Epithelial cell of proximal tubule (primary cell): ENCODE measurements around the gene MARF1. TPM values are rescaled to one million over a fixed set of nuclear protein-coding genes. Genes with fewer than 3 reads are reported as not detected.
"Not testable (repeated sequence)": the region's sequence is repeated elsewhere in the genome, so short reads cannot be mapped to it uniquely, and the experiment has no call there.

ENCODE experiments used
- DNase-seq: peaks from one replicate; pipeline ENCODE4 v3.0.0-alpha.2; 2011; ENCODE audit warnings: low read depth
- H3K4me3 ChIP-seq: 2 replicates; pipeline ENCODE4 v1.5.1; 2011; ENCODE audit warnings: low read depth, mild to moderate bottlenecking, low read length
- total RNA-seq: library from RNA; depleted of rRNA; stranded (reverse); fragments of >200 nt; gene quantifications from 2 replicates; pipeline ENCODE4 v1.2.3, GENCODE V29; 2015
- TF ChIP-seq, protein P1 (sequence below): conservative IDR thresholded peaks from 2 replicates; pipeline ENCODE4 v1.5.1; 2012; ENCODE audit warnings: low read depth, mild to moderate bottlenecking, low read length

Gene MARF1
- total RNA-seq, 1 donor from 2014 or later: 9.5 TPM

DNA sequence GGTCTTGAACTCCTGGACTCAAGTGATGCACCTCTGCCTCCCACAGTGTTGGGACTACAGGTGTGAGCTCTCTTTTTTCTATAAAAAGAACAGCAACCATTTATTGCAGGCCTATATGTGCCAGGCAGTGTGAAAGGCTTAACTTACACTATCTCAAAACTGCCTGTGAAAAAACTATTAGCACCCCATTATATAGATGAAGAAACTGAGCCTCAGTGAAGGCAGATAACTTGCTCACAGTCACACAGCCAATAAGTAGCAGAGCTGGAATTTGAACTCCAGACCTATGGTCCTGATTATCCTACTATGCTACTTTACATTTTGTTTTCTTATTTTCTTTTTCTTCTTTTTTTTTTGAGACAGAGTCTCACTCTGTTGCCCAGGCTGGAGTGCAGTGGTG, 22.2 kb upstream of the MARF1 start:
- DNase-seq: no peak
- TF ChIP-seq, protein P1, sequence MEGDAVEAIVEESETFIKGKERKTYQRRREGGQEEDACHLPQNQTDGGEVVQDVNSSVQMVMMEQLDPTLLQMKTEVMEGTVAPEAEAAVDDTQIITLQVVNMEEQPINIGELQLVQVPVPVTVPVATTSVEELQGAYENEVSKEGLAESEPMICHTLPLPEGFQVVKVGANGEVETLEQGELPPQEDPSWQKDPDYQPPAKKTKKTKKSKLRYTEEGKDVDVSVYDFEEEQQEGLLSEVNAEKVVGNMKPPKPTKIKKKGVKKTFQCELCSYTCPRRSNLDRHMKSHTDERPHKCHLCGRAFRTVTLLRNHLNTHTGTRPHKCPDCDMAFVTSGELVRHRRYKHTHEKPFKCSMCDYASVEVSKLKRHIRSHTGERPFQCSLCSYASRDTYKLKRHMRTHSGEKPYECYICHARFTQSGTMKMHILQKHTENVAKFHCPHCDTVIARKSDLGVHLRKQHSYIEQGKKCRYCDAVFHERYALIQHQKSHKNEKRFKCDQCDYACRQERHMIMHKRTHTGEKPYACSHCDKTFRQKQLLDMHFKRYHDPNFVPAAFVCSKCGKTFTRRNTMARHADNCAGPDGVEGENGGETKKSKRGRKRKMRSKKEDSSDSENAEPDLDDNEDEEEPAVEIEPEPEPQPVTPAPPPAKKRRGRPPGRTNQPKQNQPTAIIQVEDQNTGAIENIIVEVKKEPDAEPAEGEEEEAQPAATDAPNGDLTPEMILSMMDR: no peak
- no peak overlapping the region for H3K4me3 ChIP-seq

DNA sequence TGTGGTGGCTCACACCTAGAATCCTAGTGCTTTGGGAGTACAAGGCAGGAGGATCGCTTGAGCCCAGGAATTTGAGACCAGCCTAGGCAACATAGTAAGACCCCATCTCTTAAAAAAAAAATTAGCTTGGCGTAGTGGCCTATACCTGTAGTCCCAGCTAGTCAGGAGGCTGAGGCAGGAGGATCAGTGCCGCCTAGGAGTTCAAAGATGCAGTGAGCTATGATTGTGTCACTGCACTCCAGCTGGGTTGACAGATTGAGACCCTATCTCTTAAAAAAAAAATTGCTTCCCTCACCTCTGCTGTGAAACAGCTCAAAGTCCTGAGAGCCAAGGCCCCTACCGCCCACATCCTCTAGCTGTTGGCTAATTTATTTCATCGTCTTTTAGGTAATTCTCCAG, 17.2 kb upstream of the MARF1 start:
- TF ChIP-seq, protein P1: no peak
- no peak overlapping the region for H3K4me3 ChIP-seq
- DNase-seq: no peak

DNA sequence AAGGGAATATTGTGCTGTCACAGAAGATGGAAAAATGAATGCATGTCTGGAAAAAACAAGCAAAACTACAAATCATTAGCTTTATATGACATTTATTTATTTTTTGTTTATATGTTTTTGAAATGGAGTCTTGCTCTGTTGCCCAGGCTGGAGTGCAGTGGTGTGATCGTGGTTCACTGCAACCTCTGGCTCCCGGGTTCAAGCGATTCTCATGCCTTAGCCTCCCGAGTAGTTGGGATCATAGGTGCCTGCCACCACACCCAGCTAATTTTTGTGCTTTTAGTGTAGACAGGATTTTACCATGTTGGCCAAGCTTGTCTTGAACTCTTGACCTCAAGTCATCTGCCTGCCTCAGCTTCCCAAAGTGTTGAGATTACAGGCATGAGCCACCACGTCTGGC, 15.6 kb upstream of the MARF1 start:
- TF ChIP-seq, protein P1: no peak
- DNase-seq: no peak
- H3K4me3 ChIP-seq: no peak overlapping the region

DNA sequence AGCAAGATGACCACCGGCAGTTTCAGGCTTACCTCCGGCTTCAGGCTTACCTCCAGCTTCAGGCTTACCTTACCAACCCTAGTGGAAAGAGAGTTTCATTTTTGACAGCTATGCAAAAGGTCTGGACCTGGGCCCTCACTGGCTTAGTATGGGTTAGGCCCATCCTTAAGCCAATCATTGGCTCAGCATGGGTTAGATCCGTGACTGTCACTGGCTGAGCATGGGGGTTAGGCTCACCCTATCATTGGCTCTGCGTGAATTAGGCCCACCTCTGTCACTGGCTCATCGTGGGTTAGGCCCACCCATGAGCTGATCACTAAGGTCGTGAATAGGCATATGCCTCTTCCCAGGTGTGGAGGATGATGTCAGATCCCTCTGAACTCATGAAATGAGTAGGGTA, 15.2 kb upstream of the MARF1 start:
- TF ChIP-seq, protein P1: no peak
- H3K4me3 ChIP-seq: no peak overlapping the region
- DNase-seq: no peak

DNA sequence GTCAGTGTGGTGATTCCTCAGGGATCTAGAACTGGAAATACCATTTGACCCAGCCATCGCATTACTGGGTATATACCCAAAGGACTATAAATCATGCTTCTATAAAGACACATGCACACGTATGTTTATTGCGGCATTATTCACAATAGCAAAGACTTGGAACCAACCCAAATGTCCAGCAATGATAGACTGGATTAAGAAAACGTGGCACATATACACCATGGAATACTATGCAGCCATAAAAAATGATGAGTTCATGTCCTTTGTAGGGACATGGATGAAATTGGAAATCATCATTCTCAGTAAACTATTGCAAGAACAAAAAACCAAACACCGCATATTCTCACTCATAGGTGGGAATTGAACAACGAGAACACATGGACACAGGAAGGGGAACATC, 12.6 kb upstream of the MARF1 start:
- not testable (repeated sequence) for DNase-seq, H3K4me3 ChIP-seq

DNA sequence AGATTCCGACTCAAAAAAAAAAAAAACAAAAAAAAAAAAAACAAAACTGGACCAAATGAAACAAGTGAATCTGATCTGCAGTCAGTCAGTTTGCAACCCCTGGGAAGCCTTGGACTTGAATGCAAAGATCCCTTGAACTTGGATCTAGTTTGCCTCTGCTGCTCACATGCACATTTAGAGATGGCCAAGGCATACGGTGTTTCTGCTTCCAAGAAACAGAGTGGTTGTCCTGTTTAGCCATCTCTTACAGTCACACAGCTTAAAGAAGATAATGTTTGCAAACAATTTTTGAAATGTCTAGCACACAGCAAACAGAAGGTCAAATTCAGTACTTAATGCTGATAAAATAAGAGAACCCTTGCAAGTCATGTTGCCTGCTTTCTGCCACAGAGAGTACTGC, 11.6 kb upstream of the MARF1 start:
- no peak for DNase-seq
- TF ChIP-seq, protein P1: no peak
- no peak overlapping the region for H3K4me3 ChIP-seq

DNA sequence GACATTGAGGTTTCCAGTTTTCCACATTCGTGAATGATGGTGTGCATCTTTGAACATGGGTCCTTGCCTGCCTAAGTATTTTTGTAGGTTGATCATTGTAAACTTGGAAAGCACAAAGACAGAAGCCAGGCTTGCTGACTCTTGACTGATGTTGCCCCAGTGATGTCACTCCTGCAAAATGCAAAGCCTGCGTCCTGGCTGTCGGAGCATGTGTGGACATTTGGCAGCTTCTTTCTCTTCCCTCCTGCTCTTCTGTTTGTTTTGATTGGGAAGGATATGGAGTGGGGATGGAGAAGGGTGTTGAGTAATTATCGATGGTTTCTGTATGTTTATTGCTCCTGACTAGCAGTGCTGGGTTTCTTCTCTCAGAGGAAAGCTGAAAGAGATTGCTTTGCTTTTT, 10.3 kb upstream of the MARF1 start:
- no peak overlapping the region for H3K4me3 ChIP-seq
- TF ChIP-seq, protein P1: no peak
- DNase-seq: no peak
